K562 (cell line): ENCODE data around the gene NOP16. TPM values are rescaled to one million over a fixed set of nuclear protein-coding genes. Genes with fewer than 3 reads are reported as not detected.
A peak's percentile ranks its signal among the peaks of the same experiment; 100 is the strongest.

ENCODE experiments used
- BCOR ChIP-seq: fragments of 450-650 bp; IDR thresholded peaks from 2 replicates; pipeline ENCODE4 v1.6.1; 2016
- CBX1 ChIP-seq: sonication (generic); IDR thresholded peaks from 2 replicates; pipeline ENCODE4 v1.6.1; 2016; ENCODE audit warnings: antibody characterized with exemption, low read depth, mild to moderate bottlenecking
- ELF1 ChIP-seq: fragments of 200-800 bp; sonication (Bioruptor generic); IDR thresholded peaks from 2 replicates; pipeline ENCODE4 v1.6.1; 2016; ENCODE audit warnings: missing genetic modification characterization, missing compliant biosample characterization
- HDGF ChIP-seq: fragments of 450-650 bp; IDR thresholded peaks from 2 replicates; pipeline ENCODE4 v1.6.1; 2016
- ILF3 ChIP-seq: fragments of 450-650 bp; IDR thresholded peaks from 2 replicates; pipeline ENCODE4 v1.6.1; 2018; ENCODE audit warnings: antibody characterized with exemption, mild to moderate bottlenecking, moderate library complexity, borderline replicate concordance
- IRF1 ChIP-seq: sonication (generic); formaldehyde crosslinking; IDR thresholded peaks from 2 replicates; pipeline ENCODE4 v1.8.0; 2022; ENCODE audit warnings: missing genetic modification reagents, mild to moderate bottlenecking, borderline replicate concordance
- KDM1A ChIP-seq, 2 experiments: fragments of 450-650 bp; IDR thresholded peaks; 2 replicates each; pipeline ENCODE4 v1.6.1; 2016; ENCODE audit warnings: mild to moderate bottlenecking in 2 of 2
- KDM4B ChIP-seq, 2 experiments: fragments of 450-650 bp in 1 of 2; sonication (generic) in 1 of 2; IDR thresholded peaks; 2 replicates each; pipeline ENCODE4 v1.6.1; 2016 to 2017; ENCODE audit warnings: borderline replicate concordance in 2 of 2, antibody characterized with exemption in 1 of 2, low read depth in 1 of 2, mild to moderate bottlenecking in 1 of 2
- MCM3 ChIP-seq: fragments of 450-650 bp; IDR thresholded peaks from 2 replicates; pipeline ENCODE4 v1.6.1; 2016
- PHF20 ChIP-seq: fragments of 450-650 bp; IDR thresholded peaks from 2 replicates; pipeline ENCODE4 v1.6.1; 2018; ENCODE audit not compliant: partially characterized antibody
- SMARCA5 ChIP-seq: fragments of 450-650 bp; IDR thresholded peaks from 2 replicates; pipeline ENCODE4 v1.6.1; 2016
- TAF1 ChIP-seq: IDR thresholded peaks from 2 replicates; pipeline ENCODE4 v1.6.1; 2011; ENCODE audit warnings: mild to moderate bottlenecking, low read length, moderate library complexity; ENCODE audit not compliant: insufficient read depth, control insufficient read depth, severe bottlenecking; ENCODE audit errors: extremely low read depth
- ZBTB7A ChIP-seq: IDR thresholded peaks from 2 replicates; pipeline ENCODE4 v1.6.1; 2011; ENCODE audit warnings: low read depth, mild to moderate bottlenecking, low read length, moderate library complexity, borderline replicate concordance; ENCODE audit not compliant: control insufficient read depth
- ZFP1 ChIP-seq: fragments of 450-650 bp; formaldehyde crosslinking; IDR thresholded peaks from 2 replicates; pipeline ENCODE4 v1.4.0; 2020; ENCODE audit warnings: mild to moderate bottlenecking, mixed read lengths
- ZNF121 ChIP-seq: sonication (generic); formaldehyde crosslinking; conservative IDR thresholded peaks from 2 replicates; pipeline ENCODE4 v1.8.0; 2022; ENCODE audit warnings: missing genetic modification reagents
- ZNF133 ChIP-seq: fragments of 250-450 bp; sonication (Bioruptor Pico); IDR thresholded peaks from 2 replicates; pipeline ENCODE4 v1.4.0; 2020; ENCODE audit warnings: mild to moderate bottlenecking
- ZNF584 ChIP-seq: fragments of 200-800 bp; sonication (Bioruptor generic); IDR thresholded peaks from 2 replicates; pipeline ENCODE4 v1.6.1; 2016; ENCODE audit warnings: low read depth, mild to moderate bottlenecking, missing genetic modification characterization, missing compliant biosample characterization
- polyA plus RNA-seq, 8 experiments: library from polyadenylated mRNA; depleted of rRNA in 4 of 8; stranded (reverse) in 5 of 8; unstranded in 3 of 8; fragments of >200 nt; fragmentation: Nextera tagmentation in 2 of 8; fragmentation: Illumina TruSeq in 1 of 8; extraction: Ambion mirVana in 2 of 8; extraction: Trizol in 1 of 8; gene quantifications; 2 replicates each; pipeline versions ENCODE4 v1.2.1 to v1.2.3, GENCODE V29; 2011 to 2014; ENCODE audit warnings: inconsistent platforms in 1 of 8, missing spikeins in 1 of 8
- total RNA-seq, 7 experiments: library from RNA; depleted of rRNA in 6 of 7; stranded (reverse); fragments of >200 nt in 6 of 7; fragmentation: Illumina TruSeq in 2 of 7; extraction: Trizol in 2 of 7; gene quantifications; 2 replicates each; pipeline versions ENCODE4 v1.2.1 to v1.2.3, GENCODE V29; 2011 to 2021; ENCODE audit warnings: low replicate concordance in 1 of 7
- TF ChIP-seq, protein P1 (sequence below): fragments of 450-650 bp; IDR thresholded peaks from 2 replicates; pipeline ENCODE4 v1.6.1; 2016; ENCODE audit warnings: mild to moderate bottlenecking, moderate library complexity

The NOP16 gene
- total and polyA plus RNA-seq, 9 of the 15 experiments (the other 6 are each of a cell fraction or from before 2014, with no cell fraction given) = 92.5 to 342 (median 148) TPM

DNA sequence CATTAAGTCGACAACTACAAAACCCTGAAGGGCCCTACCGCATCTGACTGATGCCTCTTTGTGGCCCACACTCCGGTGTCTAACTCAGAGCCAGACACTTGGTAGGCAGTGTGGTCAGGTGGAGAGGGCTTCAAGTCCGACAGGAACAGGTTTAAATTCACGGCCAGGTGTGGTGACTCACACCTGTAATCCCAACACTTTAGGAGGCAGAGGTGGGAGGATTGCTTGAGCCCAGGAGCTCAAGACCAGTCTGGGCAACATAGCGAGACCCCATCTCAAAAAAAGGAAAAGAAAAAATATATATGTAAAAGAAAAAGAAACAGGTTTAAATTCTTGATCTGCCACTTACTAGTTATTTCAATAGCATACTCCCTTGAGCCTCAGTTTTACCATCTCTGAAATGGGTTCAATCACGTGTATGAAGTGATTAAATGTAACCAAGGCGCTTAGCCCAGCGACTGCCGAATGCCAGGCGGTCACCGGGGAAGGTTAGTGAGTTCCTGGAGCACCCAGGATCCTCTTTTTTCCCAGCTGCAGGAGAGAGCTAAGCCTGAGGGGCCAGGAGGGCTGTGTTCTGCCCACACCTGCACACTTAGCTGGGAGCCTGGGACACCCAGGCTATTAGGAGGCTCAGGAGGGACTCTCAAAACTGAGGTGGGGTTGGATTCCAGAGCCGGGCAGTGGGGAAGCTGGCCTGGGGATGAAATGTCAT lies 27.0 kb upstream of the NOP16 start (continued):
- TF ChIP-seq, protein P1, sequence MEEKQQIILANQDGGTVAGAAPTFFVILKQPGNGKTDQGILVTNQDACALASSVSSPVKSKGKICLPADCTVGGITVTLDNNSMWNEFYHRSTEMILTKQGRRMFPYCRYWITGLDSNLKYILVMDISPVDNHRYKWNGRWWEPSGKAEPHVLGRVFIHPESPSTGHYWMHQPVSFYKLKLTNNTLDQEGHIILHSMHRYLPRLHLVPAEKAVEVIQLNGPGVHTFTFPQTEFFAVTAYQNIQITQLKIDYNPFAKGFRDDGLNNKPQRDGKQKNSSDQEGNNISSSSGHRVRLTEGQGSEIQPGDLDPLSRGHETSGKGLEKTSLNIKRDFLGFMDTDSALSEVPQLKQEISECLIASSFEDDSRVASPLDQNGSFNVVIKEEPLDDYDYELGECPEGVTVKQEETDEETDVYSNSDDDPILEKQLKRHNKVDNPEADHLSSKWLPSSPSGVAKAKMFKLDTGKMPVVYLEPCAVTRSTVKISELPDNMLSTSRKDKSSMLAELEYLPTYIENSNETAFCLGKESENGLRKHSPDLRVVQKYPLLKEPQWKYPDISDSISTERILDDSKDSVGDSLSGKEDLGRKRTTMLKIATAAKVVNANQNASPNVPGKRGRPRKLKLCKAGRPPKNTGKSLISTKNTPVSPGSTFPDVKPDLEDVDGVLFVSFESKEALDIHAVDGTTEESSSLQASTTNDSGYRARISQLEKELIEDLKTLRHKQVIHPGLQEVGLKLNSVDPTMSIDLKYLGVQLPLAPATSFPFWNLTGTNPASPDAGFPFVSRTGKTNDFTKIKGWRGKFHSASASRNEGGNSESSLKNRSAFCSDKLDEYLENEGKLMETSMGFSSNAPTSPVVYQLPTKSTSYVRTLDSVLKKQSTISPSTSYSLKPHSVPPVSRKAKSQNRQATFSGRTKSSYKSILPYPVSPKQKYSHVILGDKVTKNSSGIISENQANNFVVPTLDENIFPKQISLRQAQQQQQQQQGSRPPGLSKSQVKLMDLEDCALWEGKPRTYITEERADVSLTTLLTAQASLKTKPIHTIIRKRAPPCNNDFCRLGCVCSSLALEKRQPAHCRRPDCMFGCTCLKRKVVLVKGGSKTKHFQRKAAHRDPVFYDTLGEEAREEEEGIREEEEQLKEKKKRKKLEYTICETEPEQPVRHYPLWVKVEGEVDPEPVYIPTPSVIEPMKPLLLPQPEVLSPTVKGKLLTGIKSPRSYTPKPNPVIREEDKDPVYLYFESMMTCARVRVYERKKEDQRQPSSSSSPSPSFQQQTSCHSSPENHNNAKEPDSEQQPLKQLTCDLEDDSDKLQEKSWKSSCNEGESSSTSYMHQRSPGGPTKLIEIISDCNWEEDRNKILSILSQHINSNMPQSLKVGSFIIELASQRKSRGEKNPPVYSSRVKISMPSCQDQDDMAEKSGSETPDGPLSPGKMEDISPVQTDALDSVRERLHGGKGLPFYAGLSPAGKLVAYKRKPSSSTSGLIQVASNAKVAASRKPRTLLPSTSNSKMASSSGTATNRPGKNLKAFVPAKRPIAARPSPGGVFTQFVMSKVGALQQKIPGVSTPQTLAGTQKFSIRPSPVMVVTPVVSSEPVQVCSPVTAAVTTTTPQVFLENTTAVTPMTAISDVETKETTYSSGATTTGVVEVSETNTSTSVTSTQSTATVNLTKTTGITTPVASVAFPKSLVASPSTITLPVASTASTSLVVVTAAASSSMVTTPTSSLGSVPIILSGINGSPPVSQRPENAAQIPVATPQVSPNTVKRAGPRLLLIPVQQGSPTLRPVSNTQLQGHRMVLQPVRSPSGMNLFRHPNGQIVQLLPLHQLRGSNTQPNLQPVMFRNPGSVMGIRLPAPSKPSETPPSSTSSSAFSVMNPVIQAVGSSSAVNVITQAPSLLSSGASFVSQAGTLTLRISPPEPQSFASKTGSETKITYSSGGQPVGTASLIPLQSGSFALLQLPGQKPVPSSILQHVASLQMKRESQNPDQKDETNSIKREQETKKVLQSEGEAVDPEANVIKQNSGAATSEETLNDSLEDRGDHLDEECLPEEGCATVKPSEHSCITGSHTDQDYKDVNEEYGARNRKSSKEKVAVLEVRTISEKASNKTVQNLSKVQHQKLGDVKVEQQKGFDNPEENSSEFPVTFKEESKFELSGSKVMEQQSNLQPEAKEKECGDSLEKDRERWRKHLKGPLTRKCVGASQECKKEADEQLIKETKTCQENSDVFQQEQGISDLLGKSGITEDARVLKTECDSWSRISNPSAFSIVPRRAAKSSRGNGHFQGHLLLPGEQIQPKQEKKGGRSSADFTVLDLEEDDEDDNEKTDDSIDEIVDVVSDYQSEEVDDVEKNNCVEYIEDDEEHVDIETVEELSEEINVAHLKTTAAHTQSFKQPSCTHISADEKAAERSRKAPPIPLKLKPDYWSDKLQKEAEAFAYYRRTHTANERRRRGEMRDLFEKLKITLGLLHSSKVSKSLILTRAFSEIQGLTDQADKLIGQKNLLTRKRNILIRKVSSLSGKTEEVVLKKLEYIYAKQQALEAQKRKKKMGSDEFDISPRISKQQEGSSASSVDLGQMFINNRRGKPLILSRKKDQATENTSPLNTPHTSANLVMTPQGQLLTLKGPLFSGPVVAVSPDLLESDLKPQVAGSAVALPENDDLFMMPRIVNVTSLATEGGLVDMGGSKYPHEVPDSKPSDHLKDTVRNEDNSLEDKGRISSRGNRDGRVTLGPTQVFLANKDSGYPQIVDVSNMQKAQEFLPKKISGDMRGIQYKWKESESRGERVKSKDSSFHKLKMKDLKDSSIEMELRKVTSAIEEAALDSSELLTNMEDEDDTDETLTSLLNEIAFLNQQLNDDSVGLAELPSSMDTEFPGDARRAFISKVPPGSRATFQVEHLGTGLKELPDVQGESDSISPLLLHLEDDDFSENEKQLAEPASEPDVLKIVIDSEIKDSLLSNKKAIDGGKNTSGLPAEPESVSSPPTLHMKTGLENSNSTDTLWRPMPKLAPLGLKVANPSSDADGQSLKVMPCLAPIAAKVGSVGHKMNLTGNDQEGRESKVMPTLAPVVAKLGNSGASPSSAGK = no peak
- TF ChIP-seq ZBTB7A (no peak), PHF20 (peak; percentile 17), ILF3 (no peak), ZNF121 (peak; percentile 79), TAF1 (no peak), ZNF133 (CRISPR knock-in tag) (no peak), BCOR (peak; percentile 99), KDM4B (IDR thresholded peaks at IDR 0.05; ENCODE audit: borderline replicate concordance in 2 of 2, low read depth in 1 of 2) (no peak), ZFP1 (CRISPR knock-in tag) (no peak), ELF1 (tag) (no peak), CBX1 (peak; percentile 83; the same call in 1 of the 2 replicates), KDM1A (IDR thresholded peaks at IDR 0.05) (peak; percentile 88 to 94), HDGF (no peak), SMARCA5 (peak; percentile 88; the same call in 1 of the 2 replicates), MCM3 (no peak), IRF1 (no peak), ZNF584 (CRISPR knock-in tag) (no peak)
